IPS-11a (cell line): Measurements from ENCODE around the gene FBXW11.

Experiments used
- H3K4me3 ChIP-seq: one replicate; pipeline ENCODE4 v1.5.1; 2013; ENCODE audit warnings: low read depth, low read length, control low read depth

FBXW11 gene

DNA sequence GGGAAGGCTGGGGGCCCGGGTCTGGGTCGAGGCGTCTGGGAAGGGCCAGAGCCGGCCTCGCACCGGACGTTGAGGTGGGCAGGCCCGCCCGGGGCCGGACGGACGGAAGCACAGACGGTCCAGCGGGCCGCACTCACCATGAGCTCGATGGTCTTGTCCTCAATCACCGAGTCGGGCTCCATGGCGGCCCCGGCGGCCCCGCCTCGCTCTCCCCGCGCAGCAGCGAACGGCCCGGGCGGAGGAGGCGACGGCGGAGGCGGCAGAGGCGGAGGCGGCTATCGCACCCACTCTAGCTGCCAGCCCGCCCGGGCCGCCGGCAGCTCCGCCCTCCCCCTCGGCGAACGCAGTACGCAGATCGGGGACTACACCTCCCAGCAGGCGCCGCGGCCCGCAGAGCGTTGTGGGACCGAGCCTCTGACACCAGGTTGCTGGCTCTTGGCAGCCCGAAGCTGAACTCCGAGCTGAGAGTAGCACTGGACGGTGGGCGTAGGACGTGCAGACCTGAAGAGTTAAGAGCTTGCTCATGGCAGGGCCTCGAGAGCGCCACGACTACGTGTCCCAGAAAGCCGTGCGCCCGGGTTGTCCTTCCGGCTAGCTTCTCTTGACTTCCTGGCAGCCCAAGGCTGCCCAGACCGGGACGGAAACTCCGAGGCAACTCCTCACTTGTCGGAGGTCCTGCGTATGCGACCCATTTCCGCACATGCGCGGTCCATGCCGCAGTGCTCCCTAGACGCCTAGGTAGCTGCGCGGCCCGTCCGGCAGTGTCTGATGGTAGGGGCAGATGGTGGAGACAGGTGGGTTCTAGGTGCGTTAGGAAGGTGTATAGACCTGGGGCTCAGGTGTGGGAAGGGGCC is at the start of gene FBXW11:
Gene FBXW11, minus strand, starts transcription at position 318 of the 854 bp plus-strand sequence. Its CDS starts 136 bp downstream, at position 182.
- peak within 1 kb of the TSS; percentile 97 for H3K4me3 ChIP-seq

DNA sequence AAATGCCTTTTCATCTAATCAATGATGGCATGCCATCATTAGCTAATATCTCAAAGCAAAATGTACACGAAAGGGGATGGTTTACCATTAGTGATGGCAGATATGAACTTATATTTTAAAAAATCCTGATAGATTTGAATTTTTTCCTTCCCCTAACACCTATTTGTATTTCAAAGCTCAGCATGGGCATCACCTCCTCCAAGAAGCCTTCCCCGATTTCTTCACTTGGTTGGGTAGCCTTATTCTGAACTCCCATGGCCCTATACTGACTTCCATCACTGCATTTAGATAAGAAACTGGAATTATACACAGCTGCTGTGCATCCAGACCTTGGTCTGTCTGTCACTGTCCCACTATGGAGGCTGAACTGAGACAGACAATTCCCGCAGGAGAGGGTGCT is 49.6 kb upstream of the FBXW11 start:
- H3K4me3 ChIP-seq: no peak overlapping the region

DNA sequence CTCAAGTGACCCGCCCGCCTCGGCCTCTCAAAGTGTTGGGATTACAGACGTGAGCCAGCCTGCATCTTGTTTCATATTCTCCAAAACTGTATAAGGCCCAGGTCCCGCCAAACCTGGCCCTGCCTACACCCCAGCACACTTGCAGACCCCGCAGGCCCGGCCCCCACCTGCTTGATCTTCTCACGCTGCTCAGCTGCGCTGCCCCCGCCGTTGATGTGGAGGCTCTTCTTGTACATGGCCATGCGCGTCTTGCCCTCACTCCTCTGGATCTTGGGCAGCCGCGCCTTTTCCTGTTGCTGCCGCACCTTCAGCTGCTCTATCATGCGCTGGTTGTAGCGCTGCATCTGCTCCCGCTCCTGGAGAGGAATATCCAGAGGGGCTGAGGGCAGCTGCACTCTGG is 49.0 kb upstream of the FBXW11 start:
- H3K4me3 ChIP-seq: no peak overlapping the region

DNA sequence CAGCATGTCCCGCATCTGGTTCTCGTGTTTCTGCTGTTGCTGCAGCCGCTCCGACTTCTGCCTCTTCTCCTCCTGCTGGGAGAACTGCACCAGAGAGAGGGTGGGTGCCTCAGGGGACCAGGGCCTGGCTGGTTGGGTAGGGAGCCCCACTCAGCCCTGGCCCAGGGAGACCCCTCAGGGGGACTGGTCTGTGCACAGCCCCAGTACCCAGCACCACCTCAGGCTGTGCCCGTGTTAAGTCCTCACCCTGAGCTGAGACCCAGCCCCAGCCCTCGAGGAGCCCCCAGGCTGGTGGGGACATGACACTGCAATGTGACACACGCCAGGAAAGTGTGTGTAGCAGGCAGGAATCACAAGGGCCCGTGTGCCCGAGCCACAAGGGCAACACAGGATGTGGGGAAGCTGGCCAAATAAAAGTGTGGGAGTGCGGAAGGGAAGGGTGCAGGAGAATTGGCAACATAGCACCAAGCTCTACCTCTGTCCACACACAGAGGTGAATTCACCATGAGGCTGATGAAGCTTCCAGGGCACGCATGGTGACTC is 48.2 kb upstream of the FBXW11 start:
- H3K4me3 ChIP-seq: no peak overlapping the region

DNA sequence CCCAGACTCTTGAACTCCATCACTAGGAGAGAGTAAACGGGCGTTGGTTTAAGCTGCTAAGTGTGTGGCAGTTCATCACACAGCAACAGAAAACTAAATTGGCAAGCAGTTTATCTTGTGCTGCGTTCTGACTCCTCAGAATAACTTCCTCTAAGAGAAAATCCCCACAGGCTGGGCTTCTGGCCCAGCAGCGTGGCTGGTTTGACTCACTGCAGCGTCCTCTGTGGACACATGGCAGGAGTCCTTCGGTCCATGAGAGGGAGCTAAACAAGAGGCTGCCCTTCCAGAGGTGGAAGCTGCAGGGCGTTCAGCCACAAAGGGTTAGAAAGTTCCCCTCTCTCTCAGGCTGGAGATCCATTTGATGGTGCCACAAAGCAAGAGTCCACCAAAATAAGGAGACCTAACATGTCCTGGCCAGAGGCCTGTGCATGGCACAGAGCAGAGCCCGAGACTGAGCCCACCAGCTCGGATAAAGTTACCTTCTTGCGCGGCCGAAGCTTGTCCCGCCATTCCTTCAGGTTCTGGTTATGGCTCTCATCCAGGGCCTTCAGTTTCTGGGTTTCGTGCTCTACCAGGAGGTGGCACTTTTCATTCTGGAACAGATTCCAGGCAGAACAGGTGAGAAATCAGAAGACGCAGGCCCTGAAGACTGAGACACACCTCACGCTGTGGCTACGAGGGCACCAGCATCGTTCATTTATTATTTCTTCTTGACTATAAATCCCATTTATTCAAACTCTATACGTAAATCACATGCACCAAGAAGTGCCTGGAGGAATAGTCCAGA is 46.2 kb upstream of the FBXW11 start:
- H3K4me3 ChIP-seq: no peak overlapping the region

DNA sequence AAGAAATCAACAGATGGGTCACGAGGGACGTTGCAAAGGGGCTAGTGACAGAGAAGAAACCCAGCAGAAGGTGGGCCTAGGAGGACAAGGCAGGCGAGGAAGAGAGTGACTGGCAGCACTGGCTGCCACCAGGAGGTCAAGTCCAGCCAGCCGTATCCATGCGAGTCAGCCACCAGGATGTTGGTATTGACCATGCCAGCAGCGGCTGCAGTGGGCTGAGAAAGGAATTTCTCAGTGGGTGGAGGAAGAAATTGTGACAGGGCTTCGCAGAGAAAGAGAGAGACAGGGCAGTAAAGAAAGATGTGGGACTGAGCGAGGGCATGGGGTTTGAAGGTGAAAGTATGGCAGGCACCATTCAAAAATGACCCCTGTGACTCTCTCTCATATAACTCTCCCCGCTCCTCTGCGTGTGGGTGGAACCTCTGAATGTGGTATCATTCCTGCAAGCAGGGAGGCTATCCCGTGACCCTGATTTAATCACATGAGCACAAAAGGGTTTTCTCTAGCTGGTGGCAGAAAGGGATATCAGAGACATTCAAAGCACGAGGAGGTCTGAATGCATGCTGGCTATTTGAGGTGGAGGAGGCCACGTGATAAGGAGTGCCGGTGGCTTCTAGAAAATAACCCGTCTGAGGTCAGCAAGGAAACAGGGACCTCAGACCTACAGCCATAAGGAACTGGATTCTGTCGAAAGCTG is 45.4 kb upstream of the FBXW11 start:
- no peak overlapping the region for H3K4me3 ChIP-seq

DNA sequence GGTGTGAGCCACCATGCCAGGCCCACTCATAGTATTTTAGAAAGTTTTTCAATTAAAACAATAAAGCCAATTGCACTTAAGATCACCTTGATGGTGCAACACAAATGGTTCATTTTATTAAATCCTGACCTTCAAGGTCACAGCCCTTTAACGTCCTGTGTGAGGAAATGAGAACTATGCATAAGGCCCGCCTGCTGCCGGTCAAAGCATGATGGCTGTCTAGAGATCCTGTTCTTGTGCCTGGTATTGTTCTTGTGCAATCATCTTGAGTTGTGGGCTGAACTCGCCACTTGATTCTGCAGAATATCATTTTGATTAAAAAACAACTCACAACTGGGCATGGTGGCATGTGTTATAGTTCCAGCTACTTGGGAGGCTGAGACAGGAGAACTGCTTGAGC is 43.6 kb upstream of the FBXW11 start:
- no peak overlapping the region for H3K4me3 ChIP-seq

DNA sequence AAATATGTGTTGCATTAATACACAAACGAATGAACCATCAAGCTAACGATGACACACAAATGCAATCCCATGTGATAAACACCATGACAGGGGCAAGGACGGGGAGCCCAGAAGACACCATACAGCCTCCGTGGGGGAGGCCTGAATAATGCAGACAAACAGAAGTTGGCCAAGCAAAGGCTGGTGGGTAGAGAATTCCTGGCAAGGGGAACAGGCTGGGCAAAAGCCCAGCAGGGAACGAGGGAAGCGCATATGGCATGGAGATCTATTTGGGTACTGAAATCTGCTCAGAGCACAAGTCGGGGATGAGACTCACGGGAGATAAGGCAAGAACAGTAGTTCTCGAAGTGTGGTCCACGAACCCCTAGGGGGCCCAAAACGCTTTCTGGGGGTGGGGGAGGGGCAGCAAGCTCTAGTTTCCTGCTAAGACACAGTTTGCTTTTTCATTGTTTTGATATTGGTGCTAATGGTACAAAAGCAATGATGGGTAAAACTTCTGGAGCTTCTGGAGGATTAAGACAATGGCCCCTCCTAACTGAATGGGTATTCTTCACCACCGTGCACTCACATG is 42.9 kb upstream of the FBXW11 start:
- no peak overlapping the region for H3K4me3 ChIP-seq

DNA sequence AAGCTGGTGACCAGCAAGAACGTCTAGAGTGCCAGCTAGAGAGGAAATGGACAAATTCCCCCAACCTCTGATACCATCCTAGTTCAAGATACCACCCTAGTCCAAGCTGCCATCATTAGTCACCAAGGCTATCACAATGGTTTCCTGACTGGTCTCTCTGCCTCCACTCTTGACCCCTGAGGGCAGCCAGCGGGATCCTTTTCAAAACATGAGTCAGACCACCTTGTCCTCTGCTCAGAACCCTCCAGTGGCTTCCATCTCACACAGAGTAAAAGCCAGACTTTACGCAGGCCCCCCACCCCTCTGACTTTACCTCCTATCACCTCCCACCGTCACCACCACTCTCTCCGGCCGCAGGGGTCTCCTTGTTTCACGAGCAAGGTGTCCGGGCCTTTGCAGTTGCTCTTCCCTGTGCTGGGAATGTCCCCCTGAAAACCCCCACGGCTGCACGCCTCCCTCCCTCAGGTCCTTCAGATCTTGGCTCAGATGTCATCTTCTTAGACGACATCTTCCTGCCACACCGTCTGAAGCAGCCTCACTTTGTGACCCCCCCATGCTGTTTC is 42.2 kb upstream of the FBXW11 start:
- no peak overlapping the region for H3K4me3 ChIP-seq

DNA sequence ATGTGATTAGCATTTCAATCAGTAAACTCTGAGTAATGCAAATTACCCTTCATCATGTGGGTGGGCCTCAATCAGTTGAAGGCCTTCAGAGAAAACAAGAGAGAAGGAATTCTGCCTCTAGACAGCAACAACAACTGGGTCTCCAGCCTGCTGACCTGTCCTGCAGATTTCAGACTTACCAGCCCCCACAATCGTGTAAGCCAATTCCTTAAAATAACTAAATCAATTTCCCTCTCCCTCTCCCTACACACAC is 41.7 kb upstream of the FBXW11 start:
- no peak overlapping the region for H3K4me3 ChIP-seq

DNA sequence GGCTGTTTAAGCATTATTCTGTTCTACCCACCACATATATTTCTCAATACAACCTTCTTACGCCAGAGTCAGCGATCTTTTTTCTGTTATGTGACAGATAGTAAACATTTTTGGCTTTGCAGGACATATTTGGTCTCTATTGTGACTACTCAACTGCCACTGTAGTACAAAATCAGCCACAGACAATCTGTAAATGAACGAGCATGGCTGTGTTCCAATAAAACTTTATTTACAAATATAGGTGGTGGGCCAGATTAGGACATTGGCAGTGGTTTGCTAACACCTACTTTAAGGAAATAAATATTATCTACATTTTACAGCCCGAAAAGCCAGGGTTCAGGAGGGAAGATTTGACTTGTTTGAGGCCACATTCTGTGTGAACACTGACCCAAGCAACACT is 40.2 kb upstream of the FBXW11 start:
- no peak overlapping the region for H3K4me3 ChIP-seq

DNA sequence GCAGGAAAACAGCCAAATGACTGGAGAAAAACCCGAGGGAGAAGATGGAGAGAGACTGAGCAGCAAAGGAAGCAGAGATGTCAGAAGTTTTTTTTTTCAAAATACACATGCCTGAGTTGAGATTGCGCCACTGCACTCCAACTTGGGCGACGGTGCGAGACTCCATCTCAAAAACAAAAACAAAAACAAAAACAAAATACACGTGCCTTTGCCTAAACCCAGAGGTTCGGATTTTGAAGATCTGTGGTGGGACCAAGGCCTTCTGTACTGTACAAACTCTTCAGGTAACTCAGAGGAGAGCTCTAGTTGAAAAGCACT is 38.8 kb upstream of the FBXW11 start:
- H3K4me3 ChIP-seq: no peak overlapping the region

DNA sequence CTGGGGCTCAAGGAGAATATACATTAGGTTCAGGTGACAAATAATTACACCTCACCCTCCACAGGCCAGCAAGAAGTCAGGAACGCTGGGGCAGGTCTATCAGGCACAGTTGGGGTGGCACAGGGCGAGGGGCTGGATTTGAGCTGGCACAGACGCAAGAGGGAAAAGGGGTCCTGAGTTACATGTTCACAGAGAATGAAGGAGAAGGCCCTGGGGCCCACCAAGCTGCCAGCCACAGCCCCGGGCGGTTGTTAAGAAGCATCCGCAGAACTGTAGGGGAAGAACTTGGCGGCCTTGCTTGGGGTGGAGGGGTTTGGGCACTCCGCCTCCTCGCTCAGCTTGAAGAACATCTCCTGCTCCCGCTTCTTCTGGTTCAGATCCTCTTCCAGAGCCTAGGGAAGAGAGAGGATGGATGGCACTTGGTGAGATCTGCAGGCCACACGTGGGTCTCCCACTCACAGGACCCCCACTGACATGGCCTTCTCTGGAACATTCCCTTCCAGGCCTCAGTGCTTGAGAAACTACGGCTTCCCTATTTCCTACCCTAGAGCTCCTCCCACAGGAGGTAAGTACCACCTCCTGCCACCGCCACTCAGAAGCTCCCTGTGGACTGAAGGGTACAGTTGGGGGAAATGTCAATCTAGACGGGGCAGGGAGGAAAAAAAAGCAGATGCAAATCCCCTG is 38.3 kb upstream of the FBXW11 start:
- no peak overlapping the region for H3K4me3 ChIP-seq

DNA sequence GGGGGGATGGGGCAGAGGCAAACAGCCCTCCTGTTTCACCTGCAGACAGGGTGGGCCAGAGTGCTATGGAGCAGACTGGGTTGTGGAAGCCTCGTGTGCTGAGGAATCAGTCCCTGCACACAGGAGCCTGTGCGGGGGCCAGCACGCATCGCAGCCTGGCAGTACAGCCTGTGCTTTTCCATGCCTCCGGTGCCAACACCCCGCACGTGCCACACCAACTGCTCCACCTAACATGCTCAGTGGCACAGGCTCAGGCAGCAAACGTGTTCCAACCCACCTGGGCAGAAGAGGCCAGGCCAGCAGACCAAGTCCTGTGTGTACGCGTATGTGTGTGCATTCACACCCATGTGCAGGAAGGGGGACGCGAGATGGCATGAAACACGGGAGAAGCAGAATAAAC is 37.4 kb upstream of the FBXW11 start:
- H3K4me3 ChIP-seq: no peak overlapping the region

DNA sequence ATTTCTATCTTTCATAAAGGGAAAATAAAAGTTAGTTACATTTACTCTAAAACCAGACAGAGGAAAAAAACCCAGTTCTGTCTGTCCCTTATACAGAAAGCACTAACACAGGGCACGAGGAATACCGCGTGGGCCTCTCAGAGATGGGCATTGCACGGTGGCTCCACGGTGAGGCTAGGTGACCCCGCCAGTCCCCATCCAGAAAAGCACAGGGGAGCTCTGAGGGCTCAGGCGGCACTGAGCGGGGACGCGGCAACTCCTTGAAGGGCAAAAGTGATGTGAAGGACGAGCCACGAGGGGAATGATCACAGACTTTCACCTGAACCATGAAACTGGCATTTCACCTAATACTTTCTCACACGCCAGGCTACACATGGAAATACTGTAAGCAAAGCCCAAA is 35.7 kb upstream of the FBXW11 start:
- H3K4me3 ChIP-seq: no peak overlapping the region

DNA sequence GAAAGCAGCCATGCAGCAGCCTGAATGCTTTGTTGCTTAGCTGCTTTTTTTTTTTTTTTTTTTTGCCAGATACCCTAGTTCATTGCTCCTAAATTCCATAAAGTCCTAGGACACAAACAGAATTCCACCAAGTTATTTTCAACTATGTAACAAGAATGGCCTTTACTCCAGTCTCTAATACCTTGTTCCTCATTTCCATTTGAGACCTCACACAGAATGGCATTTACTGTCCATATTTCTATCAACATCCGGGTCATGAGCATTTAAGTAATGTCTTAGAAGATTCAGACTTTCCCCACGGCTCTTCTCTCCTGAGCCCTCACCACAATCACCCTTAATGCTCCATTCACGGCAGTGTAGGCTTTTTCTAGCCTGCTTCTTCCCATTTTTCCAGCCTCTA is 31.7 kb upstream of the FBXW11 start:
- no peak overlapping the region for H3K4me3 ChIP-seq

DNA sequence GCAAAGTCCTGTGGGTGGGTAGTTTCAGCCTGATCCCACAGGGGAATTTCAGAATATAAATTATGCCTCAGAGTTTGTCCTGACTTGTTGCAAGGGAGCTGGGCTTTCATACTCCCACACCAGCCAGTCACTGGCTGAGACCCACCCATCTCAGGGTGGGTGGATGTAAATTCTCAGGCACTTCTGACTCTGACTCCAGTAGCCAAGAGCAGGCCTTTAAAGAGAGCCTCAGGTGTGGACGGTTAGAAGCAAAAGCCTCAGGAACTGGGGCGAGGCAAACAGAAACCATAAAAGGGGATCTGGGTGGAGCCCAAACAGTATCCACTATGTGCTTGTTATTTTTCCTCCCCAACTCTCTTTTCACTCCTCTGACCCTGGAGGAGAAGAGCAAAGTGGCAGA is 28.6 kb upstream of the FBXW11 start:
- H3K4me3 ChIP-seq: no peak overlapping the region

DNA sequence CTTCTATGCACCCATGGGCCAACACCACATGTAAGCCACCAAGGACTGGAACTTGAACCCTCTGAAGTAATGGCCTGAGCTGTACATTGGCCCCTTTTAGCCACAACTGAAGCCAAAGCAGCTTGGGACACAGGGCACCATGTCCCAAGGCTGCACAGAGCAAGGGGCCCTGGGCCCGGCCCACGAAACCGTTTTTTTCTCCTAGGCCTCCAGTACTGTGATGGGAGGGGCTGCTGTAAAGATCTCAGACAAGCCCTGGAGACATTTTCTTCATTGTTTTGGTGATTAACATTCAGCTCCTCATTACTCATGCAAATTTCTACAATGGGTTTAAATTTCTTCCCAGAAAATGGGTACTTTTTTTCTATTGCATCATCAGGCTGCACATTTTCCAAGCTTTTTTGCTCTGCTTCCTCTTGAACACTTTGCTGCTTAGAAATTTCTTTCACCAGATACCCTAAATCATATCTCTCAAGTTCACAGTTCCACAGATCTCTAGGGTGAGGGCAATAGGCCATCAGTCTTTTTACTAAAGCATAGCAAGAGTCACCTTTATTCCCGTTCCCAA is 25.5 kb upstream of the FBXW11 start:
- no peak overlapping the region for H3K4me3 ChIP-seq

DNA sequence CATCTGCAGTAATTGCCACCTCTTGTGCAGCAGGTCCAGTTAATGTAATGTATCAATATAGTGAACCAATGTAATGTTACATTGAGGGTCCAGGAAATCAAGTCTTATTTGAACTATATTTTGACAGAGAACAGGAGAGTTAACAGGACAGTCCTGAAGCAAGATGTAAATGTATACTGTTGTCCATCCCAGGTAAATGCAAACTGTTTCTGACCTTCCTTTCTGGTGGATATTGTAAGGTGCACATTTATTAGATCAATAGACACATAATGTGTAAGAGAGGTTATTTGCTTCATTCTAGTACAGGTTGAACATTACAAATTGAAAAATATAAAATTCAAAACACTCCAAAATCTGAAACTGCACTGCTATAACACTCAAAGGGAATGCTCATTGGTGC is 23.4 kb upstream of the FBXW11 start:
- H3K4me3 ChIP-seq: no peak overlapping the region

DNA sequence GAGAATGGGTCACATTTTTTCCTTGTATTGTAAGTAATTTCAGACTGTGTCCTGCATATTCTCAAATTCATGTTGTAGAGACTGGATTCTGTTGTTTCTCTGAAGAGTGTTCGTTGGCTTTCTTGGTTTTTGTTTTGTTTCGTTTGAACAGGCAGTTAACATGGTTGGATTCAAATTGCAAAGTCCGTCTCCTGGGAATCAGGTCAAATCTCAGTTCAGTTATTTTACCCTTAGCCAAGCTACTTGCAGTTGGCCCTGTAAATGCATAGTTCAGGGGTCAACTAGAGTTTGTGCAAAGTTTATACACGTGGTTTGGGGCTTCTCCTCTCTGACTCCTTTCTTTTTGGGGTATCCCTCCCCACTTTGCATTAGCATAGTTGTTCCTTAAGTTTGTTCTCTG is 21.7 kb upstream of the FBXW11 start:
- H3K4me3 ChIP-seq: no peak overlapping the region
